Measurements from ENCODE around the gene OSBPL6.

The OSBPL6 gene

DNA sequence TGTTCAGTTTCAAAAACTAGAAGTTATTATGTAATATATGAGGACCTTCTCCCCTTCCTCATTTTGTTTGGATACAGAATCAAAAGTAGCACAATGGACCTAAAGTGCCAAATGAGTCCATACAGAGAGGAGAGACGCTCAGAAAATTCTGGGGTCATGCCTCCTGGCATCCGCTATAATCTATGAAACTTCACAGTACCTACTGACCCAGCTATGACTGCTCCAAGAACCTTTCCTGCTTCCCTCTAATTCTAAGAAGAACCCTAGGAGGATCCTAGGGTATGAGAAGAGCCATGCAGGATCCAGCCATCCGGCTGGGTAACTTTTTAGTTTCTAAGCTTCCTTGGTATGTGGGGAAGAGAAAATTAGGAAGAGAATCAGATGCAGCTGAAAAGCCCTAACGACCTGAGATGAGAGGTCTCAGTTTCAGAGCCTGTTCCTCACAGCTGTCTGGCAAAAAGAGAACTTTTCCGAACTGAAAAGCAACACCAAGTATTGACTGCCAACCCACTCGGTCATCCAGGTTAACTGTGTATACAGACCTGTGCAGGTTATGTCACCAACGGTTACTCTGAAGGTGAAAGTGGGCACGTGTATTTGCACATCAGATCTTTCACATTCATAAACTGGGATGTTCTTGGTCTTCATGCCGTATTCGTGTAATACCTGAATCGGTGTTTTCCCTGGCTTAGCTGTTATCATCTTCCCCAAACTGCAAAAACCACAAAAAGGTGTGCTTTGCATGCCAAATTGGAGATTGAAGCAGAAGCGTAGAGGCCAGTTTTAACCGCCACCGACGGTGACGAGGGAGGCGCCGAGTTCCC is 255.6 kb downstream of the OSBPL6 start:
- Histone ChIP-seq H3K27me3 (ENCODE audit: insufficient read depth, low read length) (no peaks in the 10 kb centered on the region), H3K4me2 (ENCODE audit: low read length) (peak overlapping the region; percentile 64), H3K14ac (ENCODE audit: low read length) (peak overlapping the region; percentile 63), H3K79me1 (ENCODE audit: low read length) (peaks cover 11% of the 10 kb centered on the region), H4K91ac (ENCODE audit: low read depth, low read length) (peak overlapping the region; percentile 11), H3K18ac (ENCODE audit: low read length) (peak overlapping the region; percentile 30), H4K8ac (ENCODE audit: low read depth, low read length) (peak overlapping the region; percentile 69), H2AK5ac (ENCODE audit: low read length) (no peak overlapping the region), H2BK12ac (ENCODE audit: low read length) (no peak overlapping the region), H3K4me3 (ENCODE audit: low read depth, low read length) (peak overlapping the region; percentile 99), H3K9me3 (ENCODE audit: insufficient read depth, low read depth, low read length) (no peaks in the 10 kb centered on the region), H3K36me3 (ENCODE audit: control insufficient read depth in 1 of 2, insufficient read depth in 2 of 2, low read length in 2 of 2) (peaks cover 8 to 18% of the 10 kb centered on the region in 2 experiments), H2BK120ac (ENCODE audit: insufficient read depth, low read length, poor library complexity) (no peak overlapping the region), H2BK5ac (ENCODE audit: low read depth, low read length, poor library complexity) (no peak overlapping the region), H3K27ac (ENCODE audit: low read depth, low read length) (peak overlapping the region; percentile 57), H2AFZ (ENCODE audit: insufficient read depth, low read length, poor library complexity) (peak overlapping the region; percentile 48), H3K23ac (ENCODE audit: low read length) (no peak overlapping the region), H3K4ac (ENCODE audit: low read depth, low read length) (peak overlapping the region; percentile 87), H4K12ac (ENCODE audit: low read depth, low read length) (no peak overlapping the region), H3K79me2 (ENCODE audit: control insufficient read depth, insufficient read depth, low read length, poor library complexity) (peaks cover 6% of the 10 kb centered on the region), H3K4me1 (ENCODE audit: control insufficient read depth in 1 of 2, insufficient read depth in 2 of 2, low read length in 2 of 2) (peaks cover 7 to 11% of the 10 kb centered on the region in 2 experiments), H3K9ac (ENCODE audit: low read length) (peak overlapping the region; percentile 70)
- WGBS (ENCODE audit: extremely low coverage, insufficient coverage, insufficient read length) = no CpG with 5 or more reads among the region's 18 CpGs
- DNase-seq = peak in 1 of 2 donors; percentile 2

DNA sequence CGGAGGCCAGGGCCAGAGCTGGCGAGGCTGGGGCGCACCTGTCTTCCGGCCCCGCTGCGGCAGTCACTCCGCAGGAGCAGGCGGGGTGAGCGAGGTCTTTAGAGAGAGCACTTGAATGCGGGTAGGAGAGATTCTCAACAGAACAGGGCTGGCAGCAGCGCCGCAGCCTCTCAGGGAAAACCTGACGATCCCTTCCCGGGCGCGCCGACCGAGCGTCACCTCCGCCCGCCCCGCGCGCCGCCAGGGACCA is 256.1 kb downstream of the OSBPL6 start:
- Histone ChIP-seq H3K9me3 (ENCODE audit: insufficient read depth, low read depth, low read length) (no peaks in the 10 kb centered on the region), H3K27me3 (ENCODE audit: insufficient read depth, low read length) (no peaks in the 10 kb centered on the region), H2AFZ (ENCODE audit: insufficient read depth, low read length, poor library complexity) (peak overlapping the region; percentile 48), H4K91ac (ENCODE audit: low read depth, low read length) (peak overlapping the region; percentile 11), H2BK120ac (ENCODE audit: insufficient read depth, low read length, poor library complexity) (no peak overlapping the region), H3K14ac (ENCODE audit: low read length) (peak overlapping the region; percentile 63), H3K18ac (ENCODE audit: low read length) (peak overlapping the region; percentile 30), H2BK5ac (ENCODE audit: low read depth, low read length, poor library complexity) (no peak overlapping the region), H3K23ac (ENCODE audit: low read length) (no peak overlapping the region), H3K9ac (ENCODE audit: low read length) (peak overlapping the region; percentile 70), H4K12ac (ENCODE audit: low read depth, low read length) (no peak overlapping the region), H3K4me1 (ENCODE audit: control insufficient read depth in 1 of 2, insufficient read depth in 2 of 2, low read length in 2 of 2) (peaks cover 7 to 11% of the 10 kb centered on the region in 2 experiments), H4K8ac (ENCODE audit: low read depth, low read length) (peak overlapping the region; percentile 69), H3K79me2 (ENCODE audit: control insufficient read depth, insufficient read depth, low read length, poor library complexity) (peaks cover 6% of the 10 kb centered on the region), H3K27ac (ENCODE audit: low read depth, low read length) (peak overlapping the region; percentile 57), H3K79me1 (ENCODE audit: low read length) (peaks cover 11% of the 10 kb centered on the region), H2BK12ac (ENCODE audit: low read length) (no peak overlapping the region), H3K4me2 (ENCODE audit: low read length) (peak overlapping the region; percentile 64), H3K4me3 (ENCODE audit: low read depth, low read length) (peak overlapping the region; percentile 99), H3K36me3 (ENCODE audit: control insufficient read depth in 1 of 2, insufficient read depth in 2 of 2, low read length in 2 of 2) (peaks cover 8 to 17% of the 10 kb centered on the region in 2 experiments), H2AK5ac (ENCODE audit: low read length) (no peak overlapping the region), H3K4ac (ENCODE audit: low read depth, low read length) (peak overlapping the region; percentile 87)
- WGBS (ENCODE audit: extremely low coverage, insufficient coverage, insufficient read length) = no CpG with 5 or more reads among the region's 25 CpGs
- DNase-seq = peak; percentile 87 to 88

DNA sequence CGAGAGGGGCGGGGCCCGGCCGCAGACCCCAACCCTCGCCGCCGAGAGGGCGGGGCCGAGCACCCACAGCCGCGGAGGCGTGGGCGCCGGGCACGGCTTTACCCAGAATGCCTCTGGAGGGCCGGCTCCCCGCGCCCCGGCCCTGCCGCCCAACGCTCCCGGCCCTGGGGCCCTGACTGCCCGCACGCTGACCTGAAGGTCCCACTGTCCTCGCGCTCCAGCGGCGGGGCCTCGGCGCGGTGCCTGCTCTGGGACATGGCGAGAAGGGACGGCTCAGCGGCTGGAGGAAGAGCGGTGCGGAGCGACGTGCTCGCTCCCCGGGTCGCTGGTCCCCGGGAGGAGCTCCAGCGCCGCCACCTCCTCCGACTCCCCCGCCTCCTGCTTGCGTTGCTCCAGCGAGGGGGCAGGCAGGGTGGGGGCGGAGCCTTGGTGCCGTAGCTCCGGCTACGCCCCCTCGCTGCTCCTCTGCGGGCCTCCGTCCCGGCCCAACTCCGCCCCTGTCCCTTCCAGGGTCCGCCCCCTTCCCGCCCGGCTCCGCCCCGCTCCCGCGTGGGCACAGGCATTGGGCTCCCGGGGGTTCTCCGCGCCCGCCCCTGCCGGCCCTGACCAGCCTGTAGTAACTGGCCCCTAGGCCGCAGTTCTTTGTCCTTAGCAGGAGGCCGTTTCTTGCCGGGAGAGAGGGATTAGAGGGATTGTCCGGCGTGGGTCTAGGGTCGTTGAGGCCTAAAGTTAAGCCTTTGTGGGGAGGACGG is 256.6 kb downstream of the OSBPL6 start, which contains the start of the genes PJVK and PRKRA:
TSS of gene PJVK (plus strand) at position 605 of the 752 bp plus-strand sequence. CDS start 2,032 bp downstream, outside the sequence.
TSS of gene PRKRA (minus strand) at position 402 of the 752 bp plus-strand sequence. CDS start at position 257, 145 bp downstream.
- no peak within 1 kb of the TSS for H2BK12ac ChIP-seq (ENCODE audit: low read length)
- H3K9me3 ChIP-seq (ENCODE audit: insufficient read depth, low read depth, low read length) = no peaks in the 10 kb centered on the region

DNA sequence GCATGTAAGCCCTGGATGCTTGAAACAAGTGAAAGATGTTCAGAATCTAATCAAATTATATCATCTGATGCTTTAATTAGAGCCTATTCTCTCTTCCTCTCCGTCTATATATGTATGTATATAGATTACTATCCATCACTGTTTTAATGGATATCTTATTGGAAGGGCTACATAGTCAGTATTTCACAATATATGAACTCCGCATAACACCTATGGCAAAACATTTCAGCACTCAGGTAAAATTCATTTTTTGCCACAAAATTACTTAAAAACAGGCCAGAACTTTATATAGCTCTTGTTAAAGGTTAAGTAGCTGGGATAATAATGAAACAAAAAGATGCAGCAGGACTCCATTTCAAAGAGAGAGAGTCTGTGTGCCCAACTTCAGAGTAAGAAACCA is 258.0 kb downstream of the OSBPL6 start:
- H3K36me3 ChIP-seq (ENCODE audit: control insufficient read depth in 1 of 2, insufficient read depth in 2 of 2, low read length in 2 of 2) = peaks cover 2 to 10% of the 10 kb centered on the region in 2 experiments
- no CpG with 5 or more reads among the region's 2 CpGs for WGBS (ENCODE audit: extremely low coverage, insufficient coverage, insufficient read length)

More for the DNA sequence above, 256.6 kb downstream of the OSBPL6 start, which contains the start of the genes PJVK and PRKRA:
- peaks cover 6% of the 10 kb centered on the region for H3K79me2 ChIP-seq (ENCODE audit: control insufficient read depth, insufficient read depth, low read length, poor library complexity)
- no CpG with 5 or more reads among the region's 76 CpGs for WGBS (ENCODE audit: extremely low coverage, insufficient coverage, insufficient read length)
- H3K9ac ChIP-seq (ENCODE audit: low read length) = peak within 1 kb of the TSS; percentile 100
- peak within 1 kb of the TSS; percentile 75 for H3K4me2 ChIP-seq (ENCODE audit: low read length)
- peak within 1 kb of the TSS; percentile 96 for H3K27ac ChIP-seq (ENCODE audit: low read depth, low read length)
- H3K14ac ChIP-seq (ENCODE audit: low read length) = peak within 1 kb of the TSS; percentile 90
- H2BK5ac ChIP-seq (ENCODE audit: low read depth, low read length, poor library complexity) = peak within 1 kb of the TSS; percentile 69
- H3K4me3 ChIP-seq (ENCODE audit: low read depth, low read length) = peak within 1 kb of the TSS; percentile 99
- peak within 1 kb of the TSS; percentile 93 for H4K91ac ChIP-seq (ENCODE audit: low read depth, low read length)
- H3K36me3 ChIP-seq (ENCODE audit: control insufficient read depth in 1 of 2, insufficient read depth in 2 of 2, low read length in 2 of 2) = peaks cover 4 to 13% of the 10 kb centered on the region in 2 experiments
- peak within 1 kb of the TSS; percentile 87 for H3K4ac ChIP-seq (ENCODE audit: low read depth, low read length)
- H2AK5ac ChIP-seq (ENCODE audit: low read length) = peak within 1 kb of the TSS; percentile 31
- peaks cover 7 to 11% of the 10 kb centered on the region in 2 experiments for H3K4me1 ChIP-seq (ENCODE audit: control insufficient read depth in 1 of 2, insufficient read depth in 2 of 2, low read length in 2 of 2)
- H2AFZ ChIP-seq (ENCODE audit: insufficient read depth, low read length, poor library complexity) = peak within 1 kb of the TSS; percentile 74
- no peaks in the 10 kb centered on the region for H3K27me3 ChIP-seq (ENCODE audit: insufficient read depth, low read length)
- H4K12ac ChIP-seq (ENCODE audit: low read depth, low read length) = peak within 1 kb of the TSS; percentile 98
- peak within 1 kb of the TSS; percentile 89 for H3K18ac ChIP-seq (ENCODE audit: low read length)
- H3K79me1 ChIP-seq (ENCODE audit: low read length) = peaks cover 11% of the 10 kb centered on the region
- H2BK120ac ChIP-seq (ENCODE audit: insufficient read depth, low read length, poor library complexity) = peak within 1 kb of the TSS; percentile 55
- peak; percentile 98 for DNase-seq
- H4K8ac ChIP-seq (ENCODE audit: low read depth, low read length) = peak within 1 kb of the TSS; percentile 97
- H3K23ac ChIP-seq (ENCODE audit: low read length) = peak within 1 kb of the TSS; percentile 86

More for the DNA sequence above, 258.0 kb downstream of the OSBPL6 start:
- H3K27me3 ChIP-seq (ENCODE audit: insufficient read depth, low read length) = no peaks in the 10 kb centered on the region
- no peak overlapping the region for H2BK120ac ChIP-seq (ENCODE audit: insufficient read depth, low read length, poor library complexity)
- H3K9me3 ChIP-seq (ENCODE audit: insufficient read depth, low read depth, low read length) = no peaks in the 10 kb centered on the region
- no peak overlapping the region for H2AK5ac ChIP-seq (ENCODE audit: low read length)
- peaks cover 7 to 11% of the 10 kb centered on the region in 2 experiments for H3K4me1 ChIP-seq (ENCODE audit: control insufficient read depth in 1 of 2, insufficient read depth in 2 of 2, low read length in 2 of 2)
- no peak overlapping the region for H3K27ac ChIP-seq (ENCODE audit: low read depth, low read length)
- H4K91ac ChIP-seq (ENCODE audit: low read depth, low read length) = no peak overlapping the region
- H2AFZ ChIP-seq (ENCODE audit: insufficient read depth, low read length, poor library complexity) = no peak overlapping the region
- no peak overlapping the region for H3K18ac ChIP-seq (ENCODE audit: low read length)
- no peak overlapping the region for H3K4ac ChIP-seq (ENCODE audit: low read depth, low read length)
- no peak overlapping the region for H3K4me2 ChIP-seq (ENCODE audit: low read length)
- no peak overlapping the region for H2BK12ac ChIP-seq (ENCODE audit: low read length)
- H4K12ac ChIP-seq (ENCODE audit: low read depth, low read length) = no peak overlapping the region
- H3K14ac ChIP-seq (ENCODE audit: low read length) = no peak overlapping the region
- peaks cover 6% of the 10 kb centered on the region for H3K79me2 ChIP-seq (ENCODE audit: control insufficient read depth, insufficient read depth, low read length, poor library complexity)
- H2BK5ac ChIP-seq (ENCODE audit: low read depth, low read length, poor library complexity) = no peak overlapping the region
- H3K4me3 ChIP-seq (ENCODE audit: low read depth, low read length) = no peak overlapping the region
- H3K79me1 ChIP-seq (ENCODE audit: low read length) = peaks cover 11% of the 10 kb centered on the region
- H3K9ac ChIP-seq (ENCODE audit: low read length) = no peak overlapping the region
- H3K23ac ChIP-seq (ENCODE audit: low read length) = no peak overlapping the region
- DNase-seq = no peak
- H4K8ac ChIP-seq (ENCODE audit: low read depth, low read length) = no peak overlapping the region

Data from trophoblast cell (in vitro differentiated cells and primary cell).